ENCODE results near the gene RBFOX2.
"Not testable (repeated sequence)": the region's sequence is repeated elsewhere in the genome, so short reads cannot be mapped to it uniquely, and the experiment has no call there.

Gene RBFOX2

DNA sequence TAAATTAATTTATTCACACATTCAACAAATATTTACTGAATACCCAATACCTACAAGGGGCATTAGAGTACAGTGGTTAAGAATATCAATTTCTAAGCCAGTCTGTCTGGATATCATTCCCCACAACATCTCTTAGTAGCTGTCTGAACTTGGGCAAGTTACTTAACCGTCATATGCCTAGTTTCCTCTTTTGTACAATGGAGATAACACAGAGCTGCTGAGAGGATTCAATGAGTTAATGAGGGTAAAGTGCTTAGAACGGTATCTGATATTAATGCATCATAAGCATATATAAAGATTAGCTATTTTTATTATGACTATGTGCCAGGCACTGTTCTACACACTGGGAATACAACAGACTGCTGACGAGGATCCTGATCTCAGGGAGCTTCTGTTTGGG, 194.6 kb downstream of the RBFOX2 start:
- DNase-seq (ENCODE audit: low read depth, low spot score) = no peak

DNA sequence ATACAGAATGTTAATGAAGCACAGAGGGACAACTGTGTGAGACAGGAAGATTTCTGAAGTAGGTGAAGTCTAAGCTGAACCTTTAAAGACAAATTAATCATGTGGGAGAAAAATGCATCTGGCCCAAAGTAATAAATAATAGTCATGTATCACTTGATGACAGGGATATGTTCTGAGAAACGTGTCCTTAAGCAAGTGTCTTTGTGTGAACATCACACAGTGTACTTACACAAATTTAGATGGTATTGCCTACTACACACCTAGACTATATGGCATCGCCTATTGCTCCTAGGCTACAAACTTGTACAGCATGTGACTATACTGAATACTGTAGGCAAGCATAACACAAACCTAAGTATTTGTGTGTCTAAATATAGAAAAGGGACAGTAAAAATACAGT, 198.3 kb downstream of the RBFOX2 start:
- no peak for DNase-seq (ENCODE audit: low read depth, low spot score)

DNA sequence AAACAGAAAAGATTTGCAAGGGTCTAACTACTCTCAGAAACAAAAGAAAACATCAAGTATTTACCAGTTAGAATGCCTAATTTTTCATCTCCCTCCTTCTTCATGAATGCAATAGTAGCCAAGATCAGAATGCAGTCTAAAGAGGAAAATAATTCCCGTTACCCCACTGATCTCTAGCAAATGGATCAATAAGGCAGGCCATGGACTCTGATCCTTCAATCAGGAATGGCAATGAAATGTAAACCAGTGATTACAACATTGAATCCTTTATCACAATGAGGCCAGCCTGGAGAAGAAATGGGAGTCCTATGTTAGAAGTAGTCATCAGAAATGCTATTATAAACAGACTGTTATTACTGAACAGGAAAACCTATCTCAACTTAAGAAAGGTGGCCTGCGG, 204.4 kb downstream of the RBFOX2 start:
- DNase-seq (ENCODE audit: low read depth, low spot score) = no peak

DNA sequence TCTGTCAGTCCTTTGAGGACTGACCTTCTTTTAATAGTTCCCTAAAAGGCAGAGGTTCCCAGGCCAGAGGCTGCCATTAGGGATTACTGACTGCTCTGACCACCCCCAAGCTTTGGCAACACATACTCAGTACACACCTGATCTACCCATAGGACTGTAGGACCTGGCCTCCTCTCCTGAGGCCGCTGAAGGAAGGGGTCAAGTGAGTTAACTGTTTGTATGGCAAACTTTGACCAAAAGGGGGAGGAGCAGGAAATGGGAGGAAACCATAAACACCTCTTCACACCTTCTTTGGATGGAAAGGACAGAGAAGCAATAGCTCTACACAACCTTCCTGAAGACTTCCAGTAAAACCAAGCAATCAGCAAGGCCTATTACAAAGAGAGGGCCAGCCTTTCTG, 207.0 kb downstream of the RBFOX2 start:
- DNase-seq (ENCODE audit: low read depth, low spot score) = no peak

DNA sequence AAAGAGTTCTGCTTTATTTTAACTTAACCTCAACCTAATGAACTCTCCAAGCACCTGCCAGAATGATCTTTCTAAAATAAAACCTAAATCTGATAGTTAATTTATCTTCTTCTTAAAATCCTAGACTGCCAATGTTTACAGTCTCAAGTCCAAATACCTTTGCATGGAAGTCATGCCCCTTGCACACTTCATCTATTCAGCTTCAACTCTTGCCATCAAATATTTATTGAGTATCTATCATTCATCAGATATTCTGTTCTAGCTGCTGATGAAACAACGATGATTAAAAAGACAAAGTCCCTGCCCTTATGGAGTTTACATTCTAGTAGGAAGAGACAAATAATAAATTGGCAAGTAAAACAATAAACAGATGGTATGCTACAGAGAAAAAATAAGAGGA, 209.2 kb downstream of the RBFOX2 start:
- no peak for DNase-seq (ENCODE audit: low read depth, low spot score)

DNA sequence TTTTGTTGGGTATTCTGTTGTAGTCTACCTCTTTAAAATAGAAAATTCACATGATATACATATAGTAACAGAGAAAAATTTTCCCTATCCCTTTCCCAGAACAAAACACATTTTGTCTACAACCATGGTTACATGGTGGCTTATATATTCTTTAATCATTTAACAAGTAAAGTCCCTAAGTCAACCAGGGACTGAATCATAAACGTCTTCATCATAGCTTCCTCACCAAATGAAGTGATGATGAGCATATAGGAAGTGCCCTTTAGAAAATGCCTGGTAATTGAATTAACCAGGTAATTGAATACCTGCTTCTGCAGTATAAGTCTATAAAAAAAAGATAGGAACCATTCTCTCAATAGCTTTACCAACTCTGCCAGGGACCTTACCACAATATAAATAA, 209.7 kb downstream of the RBFOX2 start:
- no peak for DNase-seq (ENCODE audit: low read depth, low spot score)

DNA sequence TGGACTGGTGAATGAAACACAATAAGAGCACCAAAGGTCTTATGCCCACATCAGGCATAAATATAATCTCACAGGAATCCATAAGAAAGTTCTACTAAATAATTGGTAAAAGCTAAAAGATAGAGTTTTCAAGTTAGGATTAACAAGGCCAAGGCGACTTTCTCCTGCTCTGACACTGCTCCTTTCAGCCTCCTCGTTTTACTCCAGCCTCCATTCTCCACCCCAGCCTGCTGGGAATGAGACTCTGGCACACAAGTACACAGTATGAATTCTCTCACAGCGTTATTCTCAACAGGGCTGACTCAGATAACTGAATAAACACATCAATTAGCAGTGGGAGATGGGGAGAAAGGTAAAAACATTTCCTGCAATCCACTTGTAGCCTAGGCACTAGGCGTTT, 216.0 kb downstream of the RBFOX2 start:
- no peak for DNase-seq (ENCODE audit: low read depth, low spot score)

DNA sequence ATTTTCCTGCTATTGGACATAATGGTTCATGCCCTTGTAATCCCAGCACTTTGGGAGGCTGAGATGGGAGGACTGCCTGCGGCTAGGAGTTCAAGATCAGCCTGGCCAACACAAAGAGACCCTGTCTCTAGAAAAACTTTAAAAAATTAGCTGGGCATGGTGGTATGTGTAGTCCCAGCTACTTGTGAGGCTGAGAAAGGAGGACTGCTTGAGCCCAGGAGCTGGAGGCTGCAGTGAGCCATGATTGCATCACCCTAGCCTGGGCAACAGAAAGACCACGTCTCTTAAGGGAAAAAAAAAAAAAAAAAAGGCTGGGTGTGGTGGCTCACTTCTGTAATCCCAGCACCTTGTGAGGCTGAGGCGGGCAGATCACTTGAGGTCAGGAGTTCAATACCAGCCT, 217.0 kb downstream of the RBFOX2 start:
- no peak for DNase-seq (ENCODE audit: low read depth, low spot score)

DNA sequence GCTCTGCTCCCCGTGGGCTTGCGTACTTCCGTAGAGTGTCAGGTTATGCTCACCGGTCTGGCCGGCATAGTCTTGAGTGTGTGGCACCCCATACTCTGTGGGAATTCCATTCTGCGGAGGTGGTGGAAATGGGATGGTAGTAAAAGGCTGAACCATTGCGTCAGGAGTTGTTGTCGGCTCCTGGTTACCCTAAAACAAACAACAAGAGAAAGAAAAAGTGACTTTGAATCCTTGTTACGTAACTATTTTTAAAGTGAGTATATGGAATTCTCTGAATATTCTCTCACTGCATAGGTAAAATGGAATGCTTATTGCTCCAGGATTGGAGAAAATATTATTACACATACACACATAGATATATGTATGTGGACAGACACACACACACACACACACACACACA, 218.8 kb downstream of the RBFOX2 start:
- DNase-seq (ENCODE audit: low read depth, low spot score) = no peak

DNA sequence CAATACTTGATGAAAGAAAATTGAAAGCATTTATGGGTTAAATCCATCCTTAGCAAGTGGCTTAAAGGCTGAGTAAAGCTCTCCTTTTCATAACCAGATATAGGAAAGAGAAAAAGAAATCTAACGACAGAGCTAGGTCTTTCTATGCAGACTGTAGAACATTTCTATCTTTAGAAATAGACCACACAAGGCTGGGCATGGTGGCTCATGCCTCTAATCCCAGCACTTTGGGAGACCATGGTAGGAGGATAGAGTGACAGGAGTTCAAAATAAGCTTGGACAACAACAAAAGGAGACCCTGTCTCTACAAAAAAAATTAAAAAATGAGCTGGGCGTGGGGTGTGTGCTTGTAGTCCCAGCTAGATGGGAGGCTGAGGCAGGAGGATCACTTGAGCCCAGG, 220.2 kb downstream of the RBFOX2 start:
- DNase-seq (ENCODE audit: low read depth, low spot score) = no peak

DNA sequence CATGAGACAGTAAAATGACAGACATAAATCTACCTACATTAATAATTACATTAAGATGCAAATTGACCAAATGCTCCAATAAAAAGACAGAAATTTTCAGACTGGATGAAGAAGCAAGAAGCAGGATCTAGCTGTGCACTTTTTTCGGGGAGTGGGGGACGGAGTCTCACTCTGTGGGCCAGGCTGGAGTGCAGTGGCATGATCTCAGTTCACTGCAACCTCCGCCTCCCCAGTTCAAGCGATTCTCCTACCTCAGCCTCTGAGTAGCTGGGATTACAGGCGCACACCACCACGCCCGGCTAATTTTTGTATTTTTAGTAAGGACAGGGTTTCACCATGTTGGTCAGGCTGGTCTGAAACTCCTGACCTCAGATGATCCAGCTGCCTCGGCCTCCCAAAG, 222.0 kb downstream of the RBFOX2 start:
- not testable (repeated sequence) for DNase-seq (ENCODE audit: low read depth, low spot score)

DNA sequence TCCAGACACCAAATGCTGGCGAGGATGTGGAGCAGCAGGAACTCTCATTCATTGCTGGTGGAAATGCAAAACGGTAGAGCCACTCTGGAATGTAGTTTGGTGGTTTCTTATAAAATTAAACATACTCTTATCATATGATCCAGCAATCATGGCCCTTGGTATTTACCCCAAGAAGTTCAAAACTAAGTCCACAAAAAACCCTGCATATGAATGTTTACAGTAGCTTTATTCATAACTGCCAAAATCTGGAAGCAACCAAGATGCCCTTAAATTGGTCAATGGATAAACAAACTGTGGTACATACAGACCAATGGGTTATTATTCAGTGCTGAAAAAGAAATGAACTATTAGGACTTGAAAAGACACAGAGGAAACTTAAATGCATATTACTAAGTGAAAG, 223.2 kb downstream of the RBFOX2 start:
- no peak for DNase-seq (ENCODE audit: low read depth, low spot score)

DNA sequence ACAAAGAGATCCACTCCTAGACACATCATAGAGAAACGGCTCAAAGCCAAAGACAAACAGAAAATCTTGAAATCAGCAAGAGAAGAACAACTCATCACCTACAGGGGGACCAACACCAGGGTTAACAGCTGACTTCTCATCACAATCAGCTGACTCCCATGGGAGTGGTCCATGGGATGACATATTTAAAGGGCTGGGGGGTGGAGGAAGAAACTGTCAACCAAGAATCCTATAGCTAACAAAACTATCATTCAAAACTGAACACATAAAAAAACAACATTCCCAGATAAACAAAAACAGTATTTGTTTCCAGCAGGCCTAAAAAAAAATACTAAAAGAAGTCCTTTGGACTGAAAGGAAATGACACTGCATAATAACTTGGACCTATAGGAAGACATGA, 224.2 kb downstream of the RBFOX2 start:
- no peak for DNase-seq (ENCODE audit: low read depth, low spot score)

DNA sequence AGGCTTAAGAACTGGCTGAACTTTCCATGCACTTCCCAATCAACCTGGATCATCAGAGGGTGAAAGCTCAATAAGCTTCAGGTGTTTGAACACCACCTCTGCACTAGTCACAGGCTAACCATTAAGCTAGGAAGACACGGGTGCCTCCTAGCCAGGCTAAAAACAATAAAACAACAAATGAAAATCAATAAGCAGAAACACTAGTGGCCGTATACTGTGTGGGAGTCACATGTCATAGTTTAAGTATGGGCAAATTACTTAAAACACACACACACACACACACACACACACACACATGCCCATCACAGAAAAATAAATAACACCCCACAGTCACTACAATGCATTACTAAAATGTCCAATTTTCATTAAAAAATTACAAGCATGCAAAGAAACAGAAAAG, 225.7 kb downstream of the RBFOX2 start:
- DNase-seq (ENCODE audit: low read depth, low spot score) = no peak

DNA sequence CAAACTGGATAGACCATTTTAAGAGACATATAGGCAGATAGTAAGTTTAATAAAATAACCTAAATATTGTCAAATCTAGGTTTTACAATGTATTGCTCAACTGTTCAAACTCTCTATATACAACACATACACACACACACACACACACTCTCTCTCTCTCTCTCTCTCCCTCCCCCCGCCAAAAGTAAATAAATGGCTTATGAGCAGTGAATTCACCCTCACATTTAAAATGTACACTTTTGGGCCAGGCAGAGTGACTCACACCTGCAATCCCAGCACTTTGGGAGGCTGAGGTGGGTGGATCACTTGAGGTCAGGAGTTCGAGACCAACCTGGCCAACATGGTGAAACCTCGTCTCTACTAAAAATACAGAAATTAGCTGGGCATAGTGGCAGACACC, 227.3 kb downstream of the RBFOX2 start:
- not testable (repeated sequence) for DNase-seq (ENCODE audit: low read depth, low spot score)

DNA sequence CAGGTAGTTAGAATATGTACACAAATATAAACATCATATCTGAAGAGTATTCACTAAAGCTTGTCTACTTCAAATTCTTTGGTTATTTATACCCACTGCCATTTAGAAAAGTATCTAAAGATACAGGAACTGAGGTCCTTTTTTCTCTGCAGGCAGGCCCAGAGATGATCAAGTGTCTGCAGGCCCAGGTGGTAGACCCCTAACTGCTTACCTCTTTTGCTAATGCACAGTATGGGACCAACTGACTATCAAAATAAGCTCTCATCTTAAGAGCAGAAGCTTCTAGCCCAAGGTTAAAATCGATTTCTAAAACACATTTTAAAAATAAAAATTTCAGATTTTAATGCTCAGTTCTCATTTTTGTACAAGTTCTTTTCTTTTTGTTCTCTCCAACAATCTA, 229.5 kb downstream of the RBFOX2 start:
- no peak for DNase-seq (ENCODE audit: low read depth, low spot score)

DNA sequence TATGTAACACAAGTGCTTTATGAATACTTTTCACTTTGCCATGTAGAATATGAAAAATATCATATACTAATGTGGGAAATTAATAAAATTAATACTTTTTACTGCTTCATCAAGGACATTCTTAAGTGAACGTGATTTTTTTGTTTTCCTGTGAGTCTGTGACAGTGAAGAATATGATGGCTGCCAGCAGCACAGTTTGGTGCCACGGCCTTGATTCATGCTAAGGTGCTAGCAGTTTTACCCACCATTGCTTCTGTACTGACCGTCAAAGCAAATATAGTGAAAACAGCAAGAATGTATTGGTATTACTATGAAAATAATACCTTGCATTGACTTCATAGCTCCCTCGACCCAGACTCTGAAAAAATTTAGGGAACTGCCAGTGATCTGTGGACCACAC, 231.2 kb downstream of the RBFOX2 start:
- no peak for DNase-seq (ENCODE audit: low read depth, low spot score)

DNA sequence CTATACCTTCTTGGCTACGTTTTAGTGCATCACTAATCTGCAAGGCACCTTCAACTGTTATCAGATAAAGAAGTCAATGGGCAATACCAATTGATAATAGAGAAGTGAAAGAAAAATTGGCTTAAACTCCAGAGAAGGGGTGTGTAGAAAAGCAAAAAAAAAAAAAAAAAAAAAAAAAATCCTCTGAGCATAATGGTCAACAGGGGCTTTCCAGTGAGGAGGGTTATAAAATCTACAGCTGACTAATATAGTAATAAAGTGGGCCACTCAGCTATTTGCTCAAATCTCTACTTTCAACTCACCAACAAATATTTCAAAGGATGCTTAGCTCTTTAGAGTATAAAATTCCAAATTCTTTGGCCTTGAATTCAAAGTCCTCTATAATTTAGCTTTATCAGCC, 233.1 kb downstream of the RBFOX2 start:
- DNase-seq (ENCODE audit: low read depth, low spot score) = no peak

DNA sequence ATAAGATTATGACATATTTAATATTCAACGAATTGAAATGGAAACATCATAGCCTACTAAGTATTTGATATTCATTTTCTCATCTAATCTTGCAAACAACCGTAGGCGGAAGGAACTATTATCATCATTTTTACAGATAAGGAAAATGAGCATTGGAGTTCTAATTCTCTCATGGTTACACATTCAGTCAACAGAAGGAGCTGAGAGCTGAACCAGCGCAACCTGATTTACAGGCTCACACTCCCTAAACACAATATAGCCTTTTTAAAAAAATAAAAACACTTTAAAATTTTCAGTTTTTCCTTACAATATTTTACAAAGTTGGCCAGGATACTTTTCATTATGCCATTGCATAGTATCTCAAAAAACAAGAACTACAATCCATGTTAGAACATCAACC, 236.1 kb downstream of the RBFOX2 start:
- no peak for DNase-seq (ENCODE audit: low read depth, low spot score)

DNA sequence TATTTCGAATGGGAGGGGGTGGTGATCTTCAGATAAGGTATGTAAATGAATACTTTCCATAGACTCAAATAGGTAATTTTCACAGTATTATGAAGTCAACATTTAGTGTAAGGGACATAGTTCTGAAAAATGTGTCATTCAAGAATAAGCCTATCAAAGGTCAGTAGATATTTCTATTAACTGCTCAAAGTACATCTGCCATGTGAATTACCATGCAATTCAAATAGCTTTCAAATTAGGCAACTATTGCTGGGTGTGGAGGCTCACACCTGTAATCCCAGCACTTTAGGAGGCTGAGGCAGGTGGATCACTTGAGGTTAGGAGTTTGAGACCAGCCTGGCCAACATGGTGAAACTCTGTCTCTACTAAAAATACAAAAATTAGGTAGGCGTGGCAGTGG, 236.8 kb downstream of the RBFOX2 start:
- DNase-seq (ENCODE audit: low read depth, low spot score) = not testable (repeated sequence)

DNA sequence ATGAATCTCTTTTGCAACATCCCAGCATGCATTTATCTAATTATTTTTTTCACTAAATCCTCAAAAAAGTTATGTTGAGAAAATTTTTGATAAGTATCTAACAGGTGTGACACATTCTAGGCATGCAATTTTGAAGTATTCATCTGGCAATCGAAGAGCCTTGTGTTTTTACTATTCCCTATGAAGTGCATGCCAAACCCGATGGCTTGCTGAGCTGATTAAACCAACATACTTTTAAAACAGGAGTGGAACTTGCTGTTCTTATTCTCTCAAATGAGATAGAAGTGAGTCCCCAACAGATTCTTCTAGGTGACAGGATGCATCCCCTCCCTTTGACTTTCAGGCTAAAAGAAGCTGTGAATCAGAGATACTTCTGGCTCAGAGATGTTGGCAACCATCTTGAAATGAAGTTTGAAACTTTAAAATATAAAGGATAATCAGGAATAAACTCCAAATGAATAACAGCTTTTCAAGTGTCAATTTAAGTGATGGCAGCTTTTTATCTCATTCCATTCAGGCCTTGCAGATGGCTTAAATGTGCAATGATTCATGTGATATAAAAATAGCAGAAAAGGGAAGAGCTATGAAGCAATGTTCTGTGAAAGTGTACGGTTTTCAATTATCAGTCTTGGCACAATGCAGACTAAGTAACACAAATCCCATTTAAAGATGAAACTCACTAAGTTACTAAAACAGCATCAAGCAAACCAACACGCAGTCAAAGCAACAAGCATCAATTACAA, 243.3 kb downstream of the RBFOX2 start:
- DNase-seq (ENCODE audit: low read depth, low spot score) = no peak

DNA sequence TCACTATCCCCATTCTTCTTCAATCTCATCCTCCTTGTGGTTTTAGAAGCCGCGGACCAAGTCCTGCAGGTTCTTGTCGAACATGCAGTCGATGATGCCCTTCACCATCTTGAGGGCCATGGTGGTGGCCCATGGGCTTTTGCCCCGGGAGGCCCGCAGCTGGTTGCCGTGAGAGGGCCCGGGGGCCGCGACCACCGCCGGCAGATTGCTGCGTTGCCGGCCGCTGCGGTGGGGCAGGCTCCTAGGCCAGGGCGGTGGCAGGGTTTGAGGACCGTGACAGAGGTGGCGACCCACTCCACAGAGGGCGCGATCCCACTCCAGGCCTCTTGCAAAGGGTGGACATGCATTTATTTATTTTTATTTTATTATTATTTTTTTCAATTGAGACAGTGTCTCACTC, 244.0 kb downstream of the RBFOX2 start:
- DNase-seq (ENCODE audit: low read depth, low spot score) = no peak

DNA sequence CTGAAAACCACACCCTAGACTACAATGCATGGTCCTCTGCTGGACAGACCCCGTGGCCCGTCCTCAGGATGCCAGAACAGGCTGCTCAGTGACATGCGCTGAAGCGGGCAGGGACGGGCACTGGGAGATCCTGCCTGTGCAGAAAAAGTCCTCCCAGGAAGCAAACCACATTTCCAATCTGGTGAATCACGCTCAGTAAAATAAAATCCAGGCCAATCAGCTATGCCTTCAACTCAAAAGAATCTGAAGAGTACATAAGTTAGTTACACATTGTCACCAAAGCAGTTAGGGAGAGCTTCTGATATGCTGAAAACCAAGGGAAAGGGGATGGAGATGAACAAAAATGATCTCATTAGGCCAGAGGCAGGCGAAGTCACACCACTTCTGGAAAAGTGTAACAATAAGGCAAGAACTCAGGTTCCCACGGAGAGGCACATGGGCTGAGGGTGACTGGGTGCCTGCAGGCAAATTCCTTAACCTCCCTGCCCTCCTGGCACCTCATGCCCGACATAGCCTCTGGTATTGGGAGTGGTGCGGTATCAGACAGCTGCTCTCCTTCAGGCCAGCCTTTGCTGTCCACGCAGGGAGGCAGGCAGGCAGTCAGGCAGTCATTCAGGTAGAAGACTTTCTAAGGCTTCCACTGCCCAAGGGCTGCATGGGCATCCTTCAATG, 244.5 kb downstream of the RBFOX2 start:
- DNase-seq (ENCODE audit: low read depth, low spot score) = no peak

DNA sequence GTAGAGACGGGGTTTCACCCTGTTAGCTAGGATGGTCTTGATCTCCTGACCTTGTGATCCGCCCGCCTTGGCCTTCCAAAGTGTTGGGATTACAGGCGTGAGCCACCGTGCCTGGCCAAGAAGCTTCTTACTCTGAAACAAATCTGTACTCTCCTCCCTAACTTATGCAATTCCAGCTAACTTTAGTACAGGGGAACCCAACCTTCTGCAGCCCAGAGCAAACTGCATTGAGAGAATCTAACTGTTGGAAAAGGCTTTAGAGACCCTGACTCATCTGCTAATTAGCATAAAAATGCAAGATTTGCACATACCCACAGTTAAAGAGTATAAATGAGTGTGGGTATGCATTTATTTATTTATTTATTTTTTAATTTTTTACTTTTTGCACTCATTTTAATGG, 246.1 kb downstream of the RBFOX2 start:
- DNase-seq (ENCODE audit: low read depth, low spot score) = no peak
